HG03025 (cell line): Measurements from ENCODE around the gene TP53I3.
"Not testable (repeated sequence)": the region's sequence is repeated elsewhere in the genome, so short reads cannot be mapped to it uniquely, and the experiment has no call there.

Source experiments
- ATAC-seq: cut with Tn5 transposase; IDR thresholded peaks from one replicate; pipeline ENCODE4 v1.9.1; 2021; ENCODE audit warnings: mild to moderate bottlenecking, moderate library complexity; ENCODE audit not compliant: unreplicated experiment, low FRiP score

TP53I3 gene

GRCh38 chr2:24058564-24059271 lies 25.9 kb downstream of the TP53I3 start:
- no peak for ATAC-seq

GRCh38 chr2:24055750-24056149 lies 28.9 kb downstream of the TP53I3 start:
- ATAC-seq, result no peak

DNA sequence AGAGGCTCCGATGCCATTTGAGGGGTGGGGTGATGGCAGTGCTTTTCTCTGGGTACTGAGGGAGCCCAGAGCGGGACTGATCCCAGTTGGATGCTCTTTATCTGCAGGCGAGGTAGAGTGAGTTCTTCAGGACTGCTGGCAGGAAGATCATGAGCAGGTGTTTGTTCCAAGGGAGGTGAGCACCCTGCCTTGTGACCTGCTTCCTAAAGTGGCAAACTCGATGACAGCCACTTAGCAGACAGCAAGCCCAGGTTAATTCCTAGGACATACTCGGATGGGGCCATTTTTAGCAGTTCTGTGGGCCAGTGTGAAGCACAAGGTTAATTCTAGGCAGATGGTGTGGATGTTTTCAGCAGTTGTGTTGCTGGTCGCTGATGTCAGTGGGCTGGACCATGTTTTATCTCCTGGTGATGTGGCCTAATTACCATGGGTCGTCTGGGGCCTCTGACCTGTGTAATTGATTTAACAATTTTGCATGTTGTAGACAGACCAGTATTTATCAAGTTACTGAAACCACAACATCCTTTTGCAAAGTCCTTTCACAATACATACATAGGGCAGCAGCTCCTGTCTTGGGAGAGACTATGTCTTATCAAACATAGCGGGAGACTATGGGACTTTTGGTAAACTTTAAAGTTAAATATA lies 30.1 kb downstream of the TP53I3 start:
- ATAC-seq, result no peak

- ATAC-seq, result no peak
These were observed 31.7 kb downstream of the TP53I3 start for GRCh38 chr2:24052951-24053350.

DNA sequence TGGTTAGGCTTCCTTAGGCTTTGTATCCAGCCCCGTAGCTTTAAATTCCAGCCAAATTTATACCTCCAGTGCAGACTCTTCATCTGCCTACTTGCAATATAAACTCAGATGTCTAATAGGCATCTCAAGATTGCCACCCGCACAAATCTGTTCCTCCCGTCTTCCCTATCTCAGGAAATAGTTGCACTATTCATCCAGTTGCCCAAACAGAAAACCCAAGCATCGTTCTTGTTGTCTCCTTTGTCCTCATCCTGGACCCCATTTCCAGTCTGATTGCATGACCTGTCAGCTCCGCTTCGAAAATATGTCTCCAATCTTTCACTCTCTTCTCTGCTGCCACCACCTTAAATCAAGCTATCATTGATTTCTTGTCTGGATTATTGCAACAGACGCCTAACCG lies 32.8 kb downstream of the TP53I3 start:
- no peak for ATAC-seq

- ATAC-seq, result no peak
These were observed 34.3 kb downstream of the TP53I3 start for GRCh38 chr2:24050041-24050979.

DNA sequence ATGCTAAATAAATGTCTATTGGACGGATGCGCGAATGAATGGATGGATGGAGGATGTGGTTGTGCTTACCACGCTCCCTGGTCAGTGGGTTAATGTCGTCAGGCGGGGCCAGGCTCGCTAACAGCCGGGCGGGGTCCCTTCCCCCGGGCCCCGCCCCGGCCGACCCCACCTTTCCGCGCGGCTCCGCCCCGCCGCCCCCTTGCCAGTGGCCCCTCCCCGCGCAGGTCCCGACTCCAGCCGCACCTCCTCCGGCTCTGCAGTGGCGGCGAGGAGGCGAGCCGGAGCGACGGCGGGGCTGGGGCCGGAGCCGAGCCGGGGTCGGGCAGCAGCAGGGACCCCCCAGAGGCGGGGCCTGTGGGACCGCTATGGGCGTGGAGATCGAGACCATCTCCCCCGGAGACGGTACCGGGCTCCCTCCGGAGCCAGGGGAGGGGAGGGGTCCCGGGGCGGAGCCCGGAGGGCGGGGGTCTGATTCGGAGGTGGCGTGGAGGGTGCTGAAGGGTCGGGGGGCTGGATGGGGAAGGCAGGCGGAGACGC lies 35.1 kb downstream of the TP53I3 start, which contains the start of gene FKBP1B:
Gene FKBP1B, plus strand, starts transcription at position 257 of the 537 bp plus-strand sequence. Its CDS starts 109 bp downstream, at position 366.
- no peak for ATAC-seq

DNA sequence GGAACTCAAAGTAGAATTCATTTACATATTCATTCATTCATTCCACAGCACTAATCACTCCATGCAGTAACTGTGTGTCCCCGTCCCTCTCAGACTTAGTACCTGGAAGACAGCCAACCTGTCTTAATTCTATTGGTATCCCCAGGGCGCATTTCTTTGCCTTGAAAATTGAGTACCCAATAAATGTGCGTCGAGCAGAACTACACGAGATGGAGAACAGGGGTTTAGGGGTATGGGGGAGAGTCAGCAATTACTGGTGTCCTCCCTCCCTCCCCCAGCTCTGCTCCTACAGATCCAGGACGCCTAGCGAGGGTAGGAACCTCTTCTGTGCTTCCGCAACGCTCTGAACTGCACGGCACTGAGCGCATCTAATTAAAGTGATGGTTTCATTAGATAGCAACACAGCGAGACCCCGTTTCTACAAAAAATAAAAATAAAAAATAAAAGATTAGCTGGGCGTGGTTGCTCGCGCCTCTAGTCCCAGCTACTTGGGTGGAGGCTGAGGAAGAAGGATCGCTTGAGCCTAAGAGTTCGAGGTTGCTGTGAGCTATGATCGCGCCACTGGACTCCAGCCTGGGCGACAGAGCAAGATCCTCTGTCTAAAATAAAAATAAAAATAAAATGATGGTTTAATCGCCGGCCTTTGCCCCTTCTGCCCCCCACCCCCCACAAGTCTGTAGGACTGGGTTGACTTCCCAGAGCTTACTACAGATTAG lies 35.7 kb downstream of the TP53I3 start:
- no peak for ATAC-seq

GRCh38 chr2:24047703-24048033 lies 37.0 kb downstream of the TP53I3 start:
- ATAC-seq, result no peak

DNA sequence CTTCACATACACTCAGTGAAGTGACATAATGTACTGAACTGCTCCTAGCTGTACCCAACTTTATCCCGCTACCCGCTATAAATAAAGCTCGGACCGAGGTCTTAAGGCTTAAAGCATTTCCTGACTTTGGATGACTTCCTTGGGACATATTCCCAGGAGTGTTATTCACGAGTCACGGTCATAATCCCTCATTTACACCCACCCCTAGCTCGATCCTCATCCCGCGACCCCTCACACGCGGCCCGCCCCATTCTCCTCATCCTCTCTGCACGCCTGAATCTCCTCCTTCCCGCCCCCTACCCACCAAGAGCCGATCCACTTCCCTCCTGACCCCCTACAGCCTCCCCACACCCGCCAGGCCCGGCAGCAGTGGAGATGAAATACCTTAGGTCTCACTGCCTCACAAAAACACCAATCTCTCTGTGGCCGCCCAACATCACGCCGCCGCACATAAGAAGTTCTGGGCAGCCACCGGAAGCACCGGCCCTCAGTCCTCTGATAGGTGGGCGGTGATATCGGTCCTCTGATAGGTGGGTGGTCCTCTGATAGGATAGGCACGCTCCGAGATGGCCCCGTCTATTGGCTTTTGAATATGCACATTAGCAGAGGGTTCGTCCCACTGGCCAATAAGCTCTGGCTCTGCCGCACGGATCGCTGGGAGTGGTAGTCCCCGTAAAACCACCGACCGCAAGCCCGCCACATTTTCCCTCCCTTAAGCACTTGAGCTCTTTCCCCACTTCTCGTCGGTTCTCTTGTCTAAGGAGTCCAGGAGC lies 37.5 kb downstream of the TP53I3 start, which contains the start of gene WDCP:
Gene WDCP, minus strand, starts transcription at position 462 of the 773 bp plus-strand sequence. CDS start 7,897 bp downstream, outside the sequence.
- peak; percentile 97 for ATAC-seq

DNA sequence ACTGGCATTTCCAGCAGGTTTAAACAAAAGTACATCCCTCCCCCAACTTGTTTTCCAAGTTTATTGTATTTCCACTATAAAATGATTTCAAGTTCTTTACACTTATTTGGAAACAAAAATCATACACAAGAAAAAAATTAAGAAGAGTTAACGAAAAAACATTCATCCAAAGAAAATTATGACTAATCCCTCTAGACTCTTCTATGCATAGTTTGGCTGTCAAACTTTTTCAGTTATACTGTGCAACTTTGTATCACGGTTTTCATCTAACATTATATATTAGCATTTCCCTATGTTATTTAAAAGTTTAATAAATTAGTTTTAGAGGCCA lies 38.1 kb downstream of the TP53I3 start:
- no peak for ATAC-seq

DNA sequence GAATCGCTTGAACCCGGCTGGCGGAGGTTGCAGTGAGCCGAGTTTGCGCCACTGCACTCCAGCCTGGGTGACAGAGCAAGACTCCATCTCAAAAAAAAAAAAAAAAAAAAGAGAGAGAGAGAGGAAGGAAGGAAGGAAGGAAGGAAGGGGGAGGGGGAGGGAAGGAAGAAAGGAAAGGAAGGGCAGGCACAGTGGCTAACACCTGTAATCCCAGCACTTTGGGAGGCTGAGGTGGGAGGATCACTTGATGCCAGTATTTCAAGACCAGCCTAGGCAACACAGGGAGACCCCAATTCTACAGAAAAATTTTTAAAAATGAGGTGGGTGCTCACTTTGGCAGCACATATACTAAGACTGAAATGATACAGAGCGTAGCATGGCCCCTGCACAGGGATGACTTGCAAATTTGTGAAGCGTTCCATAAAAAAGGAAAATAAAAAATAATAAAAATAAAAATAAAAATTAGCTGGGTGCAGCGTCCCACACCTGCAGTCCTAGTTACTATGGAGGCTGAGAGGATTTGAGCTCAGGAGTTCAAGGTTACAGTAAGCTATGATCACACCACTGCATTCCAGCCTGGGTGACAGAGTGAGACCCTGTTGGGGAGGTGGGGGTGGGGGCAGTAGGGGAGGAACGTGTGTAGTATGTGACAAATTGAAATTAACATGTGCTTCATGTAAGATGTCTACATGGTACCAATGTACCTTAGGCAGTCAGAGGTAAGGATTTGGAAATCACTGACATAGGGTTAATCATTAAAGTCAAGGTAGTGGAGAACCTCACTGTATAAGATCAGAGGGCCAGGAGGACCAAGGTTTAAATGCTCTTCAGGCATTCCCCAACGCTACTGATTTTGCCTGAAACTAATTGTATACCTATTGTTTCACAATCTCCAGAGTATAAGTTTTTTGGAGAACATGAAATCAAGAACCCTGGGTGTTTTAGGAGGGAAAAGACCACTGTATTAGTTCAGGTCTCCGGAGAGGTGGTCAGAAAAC lies 38.8 kb downstream of the TP53I3 start:
- no peak for ATAC-seq

DNA sequence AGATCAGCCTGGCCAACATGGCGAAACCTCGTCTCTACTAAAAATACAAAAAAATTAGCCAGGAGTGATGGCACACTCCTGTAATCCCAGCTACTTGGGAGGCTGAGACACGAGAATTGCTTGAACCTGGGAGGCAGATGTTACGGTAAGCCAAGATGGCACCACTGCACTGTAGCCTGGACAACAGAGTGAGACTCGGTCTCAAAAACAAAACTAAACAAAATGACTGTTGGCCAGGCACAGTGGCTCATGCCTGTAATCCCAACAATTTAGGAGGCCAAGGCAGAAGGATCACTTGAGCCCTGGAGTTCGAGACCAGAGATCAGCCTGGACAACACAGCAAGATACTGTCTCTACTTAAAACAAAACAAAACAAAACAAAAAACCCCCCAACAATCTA lies 41.5 kb downstream of the TP53I3 start:
- not testable (repeated sequence) for ATAC-seq

GRCh38 chr2:24040511-24040910 lies 44.1 kb downstream of the TP53I3 start:
- no peak for ATAC-seq

DNA sequence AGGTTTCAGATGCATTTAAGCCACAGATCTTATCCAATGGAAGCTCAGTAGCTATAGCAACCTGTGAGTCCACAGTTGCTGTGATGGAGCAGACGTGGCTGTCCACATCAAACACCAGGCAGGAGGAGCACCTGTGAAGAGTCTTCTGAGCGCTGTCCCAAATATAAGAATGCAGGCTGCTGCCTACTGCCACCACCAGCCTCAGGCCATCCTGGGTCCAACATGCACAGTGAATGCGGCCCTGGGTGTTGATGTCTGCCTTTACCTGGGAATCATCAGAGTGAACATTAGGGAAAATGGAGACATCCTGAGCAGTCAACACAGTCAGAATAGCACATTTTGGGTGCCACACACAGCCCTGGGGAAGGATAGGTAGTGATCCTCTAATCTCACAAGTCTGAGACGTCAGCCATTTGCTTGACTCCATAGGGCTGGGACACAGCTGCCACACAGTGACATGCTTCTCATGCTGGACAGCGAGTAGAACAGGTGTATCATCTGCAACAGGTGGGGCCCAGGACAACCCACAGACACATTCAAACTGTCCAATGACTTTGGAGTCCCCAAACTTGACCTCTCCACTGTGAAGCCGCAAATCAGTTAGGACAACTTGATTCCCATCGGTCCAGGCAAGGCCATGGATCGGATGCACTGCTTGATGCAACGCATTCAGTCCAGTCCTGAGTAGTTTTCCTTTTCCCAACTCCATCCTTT lies 45.7 kb downstream of the TP53I3 start:
- ATAC-seq, result no peak
